RPMI8226 (cell line): ENCODE data around the gene ATP1B4.

Experiments used
- DNase-seq: peaks from one replicate; pipeline ENCODE4 v3.0.0-alpha.2; 2015

Gene ATP1B4

DNA sequence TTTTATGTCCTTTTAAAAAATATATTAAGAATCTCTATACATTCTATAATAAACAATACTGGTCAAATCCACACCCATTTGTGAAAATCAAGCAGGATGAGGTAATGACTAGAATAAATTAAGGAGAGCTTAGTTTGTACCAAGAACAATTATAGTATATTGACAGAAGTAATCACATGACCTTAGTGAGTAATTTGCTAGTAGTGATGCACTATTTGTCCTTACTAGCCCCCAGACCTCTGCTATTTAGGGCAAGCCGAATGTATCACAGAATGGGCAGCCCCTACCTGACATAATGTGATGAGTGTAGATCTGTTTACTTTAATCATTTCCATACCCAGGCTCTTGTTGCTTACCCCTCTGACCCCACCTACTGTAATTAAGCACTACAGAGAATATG, 15.8 kb downstream of the ATP1B4 start:
- no peak for DNase-seq

DNA sequence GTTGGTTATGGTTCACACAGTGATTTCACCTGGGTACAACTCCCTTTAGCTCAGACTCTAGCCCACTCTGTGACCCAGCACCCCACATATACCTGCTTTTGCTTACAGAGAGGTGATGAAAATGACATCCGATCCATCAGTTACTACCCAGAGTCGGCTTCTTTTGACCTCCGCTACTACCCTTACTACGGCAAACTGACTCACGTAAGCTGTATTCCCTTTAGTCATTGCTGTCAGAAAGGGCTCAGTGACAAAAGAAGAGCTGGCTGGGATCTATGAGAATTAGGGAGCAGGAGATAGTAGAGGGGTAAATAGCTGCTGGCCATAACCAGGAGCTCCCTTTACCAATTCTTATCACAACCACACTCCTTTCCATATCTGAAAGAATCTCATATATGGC, 16.7 kb downstream of the ATP1B4 start:
- no peak for DNase-seq

- no peak for DNase-seq
These were observed 18.2 kb downstream of the ATP1B4 start for GRCh38 chrX:120379937-120380681.

- DNase-seq = peak; percentile 55
These were observed 18.8 kb downstream of the ATP1B4 start for GRCh38 chrX:120380699-120381098.

GRCh38 chrX:120401301-120401700, 39.4 kb downstream of the ATP1B4 start:
- no peak for DNase-seq

GRCh38 chrX:120402369-120402768, 40.5 kb downstream of the ATP1B4 start:
- no peak for DNase-seq

DNA sequence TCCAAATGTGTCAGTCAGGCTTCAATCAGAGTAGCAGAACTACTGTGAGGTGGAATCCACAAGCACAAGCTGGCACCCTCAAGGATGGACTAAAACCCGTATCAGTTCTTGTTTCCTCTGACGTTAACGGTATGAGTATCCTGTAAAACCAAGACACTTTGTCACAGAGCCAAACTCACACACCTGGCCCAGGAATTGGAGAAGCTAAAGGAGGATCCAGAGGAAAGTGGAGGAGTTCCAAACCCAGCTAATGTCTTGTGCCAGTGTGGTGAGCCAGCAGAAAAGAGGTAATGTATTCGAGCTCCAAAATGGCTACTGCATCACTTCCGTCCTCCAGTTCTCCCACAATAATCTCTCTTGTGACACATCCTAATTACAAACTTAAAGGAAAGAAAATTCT, 44.7 kb downstream of the ATP1B4 start:
- DNase-seq = no peak

DNA sequence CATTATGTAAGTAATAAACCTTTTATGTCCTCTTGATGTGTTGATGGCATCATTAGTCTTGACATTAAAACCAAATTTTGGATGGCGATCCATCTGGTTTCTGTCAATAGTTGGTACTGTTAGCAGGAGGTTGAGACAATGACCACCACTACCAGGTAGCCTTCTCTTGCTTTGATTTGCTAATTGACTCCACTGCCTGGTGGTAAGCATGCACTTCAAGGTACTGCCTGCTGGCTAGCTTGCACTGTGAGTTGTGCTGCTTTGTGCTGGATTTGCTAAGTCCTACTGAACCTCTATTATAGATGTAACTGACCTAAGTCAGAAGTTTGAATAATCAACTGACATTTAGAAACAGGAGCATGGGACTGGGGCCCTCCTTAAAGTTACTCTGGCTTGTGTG, 46.3 kb downstream of the ATP1B4 start:
- DNase-seq = no peak

- no peak for DNase-seq
These were observed 57.6 kb downstream of the ATP1B4 start for GRCh38 chrX:120419463-120419862.

DNA sequence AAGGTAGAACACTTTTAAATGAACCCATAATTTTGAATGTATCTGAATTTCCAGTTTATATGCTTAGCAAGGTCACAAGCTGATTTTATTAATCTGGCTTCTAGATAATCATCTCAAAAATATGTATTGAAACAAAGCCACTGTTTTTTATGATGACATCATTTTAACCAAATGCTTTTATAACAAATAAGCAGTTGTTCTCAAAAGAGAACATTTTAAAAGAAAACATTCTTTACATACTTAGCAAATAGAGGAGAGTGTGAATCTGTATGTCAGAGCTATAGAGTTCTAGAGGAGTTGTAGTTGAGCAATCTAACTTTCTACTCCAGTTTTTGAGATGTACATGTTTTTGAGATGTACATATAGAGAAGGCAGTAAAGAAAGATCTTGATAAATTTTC, 64.7 kb downstream of the ATP1B4 start:
- DNase-seq = no peak

GRCh38 chrX:120428309-120428708, 66.4 kb downstream of the ATP1B4 start:
- DNase-seq = no peak

DNA sequence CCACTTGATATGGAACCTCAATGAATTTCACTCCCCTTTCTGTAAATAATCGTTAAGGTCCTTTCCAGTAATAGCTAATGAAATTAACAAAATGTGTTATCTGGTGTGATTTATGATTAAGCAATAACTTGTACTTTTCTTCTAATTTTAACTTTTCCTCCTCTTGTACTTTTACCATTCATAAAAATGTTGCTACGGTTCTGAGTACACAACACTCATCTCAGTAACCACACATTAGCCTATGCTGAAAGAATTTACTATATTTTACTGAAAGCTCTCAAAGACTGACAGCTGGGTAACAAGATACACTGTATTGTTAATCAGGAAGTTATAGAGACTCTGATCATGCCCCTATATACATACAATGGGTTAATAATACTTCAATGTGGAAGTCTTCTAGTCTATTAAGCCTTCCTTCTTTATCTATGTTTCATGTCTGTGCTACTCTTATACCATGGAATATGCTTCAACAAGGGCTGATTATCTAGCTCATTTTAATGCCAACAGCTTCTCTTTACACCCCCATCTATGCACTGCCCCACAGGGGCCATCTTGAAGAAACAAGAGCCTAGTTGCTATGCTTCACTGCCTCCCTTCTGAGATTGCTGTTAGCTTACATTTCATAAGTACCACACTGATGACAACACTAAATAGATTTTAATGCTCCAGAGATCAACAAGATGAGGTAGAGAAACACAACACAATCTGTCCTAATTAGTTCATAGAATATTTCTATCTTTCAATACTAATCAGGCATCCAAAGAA, 68.1 kb downstream of the ATP1B4 start:
- DNase-seq = no peak
